HG02678 (cell line): ENCODE results near the gene PLXDC1.

Source experiments
- ATAC-seq: cut with Tn5 transposase; IDR thresholded peaks from one replicate; pipeline ENCODE4 v1.9.1; 2021; ENCODE audit warnings: mild to moderate bottlenecking, moderate library complexity; ENCODE audit not compliant: unreplicated experiment

Gene PLXDC1

GRCh38 chr17:39099663-39100286, 51.7 kb downstream of the PLXDC1 start:
- ATAC-seq: no peak

GRCh38 chr17:39098588-39098987, 52.8 kb downstream of the PLXDC1 start:
- no peak for ATAC-seq

- ATAC-seq: no peak
Measured at GRCh38 chr17:39097537-39097936, 53.9 kb downstream of the PLXDC1 start.

- no peak for ATAC-seq
Measured at GRCh38 chr17:39097150-39097519, 54.3 kb downstream of the PLXDC1 start.

GRCh38 chr17:39096508-39097149, 54.8 kb downstream of the PLXDC1 start:
- no peak for ATAC-seq

- no peak for ATAC-seq
Measured at GRCh38 chr17:39095309-39095686, 56.1 kb downstream of the PLXDC1 start.

- ATAC-seq: no peak
Measured at GRCh38 chr17:39094607-39095308, 56.7 kb downstream of the PLXDC1 start.

GRCh38 chr17:39092692-39093230, 58.7 kb downstream of the PLXDC1 start:
- no peak for ATAC-seq

GRCh38 chr17:39090908-39091665, 60.4 kb downstream of the PLXDC1 start:
- ATAC-seq: no peak

GRCh38 chr17:39090400-39090799, 61.0 kb downstream of the PLXDC1 start:
- no peak for ATAC-seq

- ATAC-seq: no peak
Measured at GRCh38 chr17:39084558-39084957, 66.9 kb downstream of the PLXDC1 start.

GRCh38 chr17:39083270-39083669, 68.2 kb downstream of the PLXDC1 start:
- no peak for ATAC-seq

GRCh38 chr17:39082482-39082881, 69.0 kb downstream of the PLXDC1 start:
- ATAC-seq: no peak

- ATAC-seq: no peak
Measured at GRCh38 chr17:39081851-39082250, 69.6 kb downstream of the PLXDC1 start.

- ATAC-seq: no peak
Measured at GRCh38 chr17:39080421-39081078, 70.9 kb downstream of the PLXDC1 start.

- ATAC-seq: no peak
Measured at GRCh38 chr17:39079836-39080235, 71.6 kb downstream of the PLXDC1 start.

GRCh38 chr17:39077866-39078265, 73.6 kb downstream of the PLXDC1 start:
- ATAC-seq: no peak

- ATAC-seq: no peak
Measured at GRCh38 chr17:39077252-39077651, 74.2 kb downstream of the PLXDC1 start.

- no peak for ATAC-seq
Measured at GRCh38 chr17:39074676-39075075, 76.8 kb downstream of the PLXDC1 start.

- ATAC-seq: no peak
Measured at GRCh38 chr17:39073916-39074315, 77.5 kb downstream of the PLXDC1 start.

GRCh38 chr17:39073353-39073752, 78.1 kb downstream of the PLXDC1 start:
- ATAC-seq: no peak
